NB4 (cell line): Measurements from ENCODE around the gene MCF2L.

Experiments used
- DNase-seq: peaks from one replicate; pipeline ENCODE4 v3.0.0; 2010; ENCODE audit warnings: low read depth
- H3K4me3 ChIP-seq: one replicate; pipeline ENCODE4 v1.5.1; 2011; ENCODE audit warnings: mild to moderate bottlenecking, low read depth, low read length, moderate library complexity
- CTCF ChIP-seq: IDR thresholded peaks from one replicate; pipeline ENCODE4 v1.5.1; 2012; ENCODE audit warnings: low read depth, low read length
- MAX ChIP-seq: IDR thresholded peaks from 2 replicates; pipeline ENCODE4 v1.6.1; 2011; ENCODE audit warnings: low read depth, low read length
- MYC ChIP-seq: IDR thresholded peaks from 2 replicates; pipeline ENCODE4 v1.6.1; 2011; ENCODE audit warnings: low read depth, low read length
- POLR2A ChIP-seq: IDR thresholded peaks from 2 replicates; pipeline ENCODE4 v1.6.1; 2011; ENCODE audit warnings: mild to moderate bottlenecking; ENCODE audit not compliant: insufficient read length; ENCODE audit errors: extremely low read depth

Gene MCF2L

GRCh38 chr13:113092776-113093579 lies 124.0 kb downstream of the MCF2L start:
- no peak for DNase-seq
- H3K4me3 ChIP-seq, result no peak overlapping the region
- no peak for TF ChIP-seq CTCF
- no peak for TF ChIP-seq POLR2A
- no peak for TF ChIP-seq MAX
- no peak for TF ChIP-seq MYC

GRCh38 chr13:113093580-113094409 lies 124.8 kb downstream of the MCF2L start:
- TF ChIP-seq MAX (no peak), POLR2A (no peak), MYC (no peak), CTCF (no peak)
- H3K4me3 ChIP-seq, result no peak overlapping the region
- no peak for DNase-seq

- no peak for DNase-seq
- no peak for TF ChIP-seq CTCF
- no peak for TF ChIP-seq MAX
- no peak for TF ChIP-seq POLR2A
- TF ChIP-seq MYC, result no peak
Measured at GRCh38 chr13:113094410-113094800, 125.4 kb downstream of the MCF2L start.

GRCh38 chr13:113095146-113096051 lies 126.4 kb downstream of the MCF2L start:
- TF ChIP-seq POLR2A, result no peak
- no peak for TF ChIP-seq MAX
- no peak for TF ChIP-seq MYC
- no peak for TF ChIP-seq CTCF
- no peak for DNase-seq
- no peak overlapping the region for H3K4me3 ChIP-seq

More at GRCh38 chr13:113094410-113094800, 125.4 kb downstream of the MCF2L start:
- H3K4me3 ChIP-seq, result no peak overlapping the region

- TF ChIP-seq POLR2A (no peak), MAX (no peak), MYC (no peak), CTCF (no peak)
Measured at GRCh38 chr13:113096052-113096744, 127.2 kb downstream of the MCF2L start.

More at GRCh38 chr13:113096052-113096744, 127.2 kb downstream of the MCF2L start:
- H3K4me3 ChIP-seq, result no peak overlapping the region
- DNase-seq, result no peak
